HEK293T (cell line): Measurements from ENCODE around the gene IKZF5.

Experiments
- ARNT ChIP-seq: fragments of 450-650 bp; IDR thresholded peaks from 2 replicates; pipeline ENCODE4 v1.6.1; 2017; ENCODE audit warnings: mild to moderate bottlenecking
- BHLHE40 ChIP-seq: fragments of 450-650 bp; IDR thresholded peaks from 2 replicates; pipeline ENCODE4 v1.6.1; 2016; ENCODE audit warnings: mild to moderate bottlenecking, moderate library complexity, borderline replicate concordance
- ELF4 ChIP-seq: fragments of 450-650 bp; IDR thresholded peaks from 2 replicates; pipeline ENCODE4 v1.6.1; 2017; ENCODE audit warnings: antibody characterized with exemption
- FOXA1 ChIP-seq: fragments of 450-650 bp; IDR thresholded peaks from 2 replicates; pipeline ENCODE4 v1.6.1; 2016; ENCODE audit warnings: mild to moderate bottlenecking
- FOXK2 ChIP-seq: fragments of 450-650 bp; IDR thresholded peaks from 2 replicates; pipeline ENCODE4 v1.6.1; 2016; ENCODE audit warnings: mild to moderate bottlenecking
- FOXM1 ChIP-seq: fragments of 450-650 bp; IDR thresholded peaks from 2 replicates; pipeline ENCODE4 v1.6.1; 2017; ENCODE audit warnings: mild to moderate bottlenecking, borderline replicate concordance
- NFRKB ChIP-seq: fragments of 450-650 bp; IDR thresholded peaks from 2 replicates; pipeline ENCODE4 v1.6.1; 2016; ENCODE audit warnings: mild to moderate bottlenecking, moderate library complexity
- SP1 ChIP-seq: fragments of 450-650 bp; IDR thresholded peaks from 2 replicates; pipeline ENCODE4 v1.6.1; 2017
- TARDBP ChIP-seq: fragments of 450-650 bp; IDR thresholded peaks from 2 replicates; pipeline ENCODE4 v1.6.1; 2016

GRCh38 chr10:123004298-123004697, 4.3 kb downstream of the IKZF5 start:
- TF ChIP-seq SP1 = no peak
- TF ChIP-seq ARNT = no peak
- no peak for TF ChIP-seq ELF4
- no peak for TF ChIP-seq FOXK2
- TF ChIP-seq NFRKB = no peak
- TF ChIP-seq FOXA1 = no peak
- TF ChIP-seq TARDBP = no peak
- TF ChIP-seq BHLHE40 = no peak
- TF ChIP-seq FOXM1 = no peak
